LNCaP clone FGC (cell line): ENCODE measurements around the gene NARS2.

Experiments used
- DNase-seq: peaks from one replicate; pipeline ENCODE4 v3.0.0-alpha.2; 2011; ENCODE audit warnings: low read depth
- H3K4me3 ChIP-seq: 2 replicates; pipeline ENCODE4 v1.5.1; 2011; ENCODE audit warnings: mild to moderate bottlenecking, low read depth, low read length, control low read depth
- TF ChIP-seq, protein P1 (sequence below): IDR thresholded peaks from 2 replicates; pipeline ENCODE4 v1.5.1; 2012; ENCODE audit warnings: mild to moderate bottlenecking; ENCODE audit not compliant: control insufficient read depth, insufficient read depth; ENCODE audit errors: extremely low read depth

NARS2 gene

GRCh38 chr11:78542007-78542406, 32.7 kb downstream of the NARS2 start:
- H3K4me3 ChIP-seq, result no peak overlapping the region
- TF ChIP-seq, protein P1, sequence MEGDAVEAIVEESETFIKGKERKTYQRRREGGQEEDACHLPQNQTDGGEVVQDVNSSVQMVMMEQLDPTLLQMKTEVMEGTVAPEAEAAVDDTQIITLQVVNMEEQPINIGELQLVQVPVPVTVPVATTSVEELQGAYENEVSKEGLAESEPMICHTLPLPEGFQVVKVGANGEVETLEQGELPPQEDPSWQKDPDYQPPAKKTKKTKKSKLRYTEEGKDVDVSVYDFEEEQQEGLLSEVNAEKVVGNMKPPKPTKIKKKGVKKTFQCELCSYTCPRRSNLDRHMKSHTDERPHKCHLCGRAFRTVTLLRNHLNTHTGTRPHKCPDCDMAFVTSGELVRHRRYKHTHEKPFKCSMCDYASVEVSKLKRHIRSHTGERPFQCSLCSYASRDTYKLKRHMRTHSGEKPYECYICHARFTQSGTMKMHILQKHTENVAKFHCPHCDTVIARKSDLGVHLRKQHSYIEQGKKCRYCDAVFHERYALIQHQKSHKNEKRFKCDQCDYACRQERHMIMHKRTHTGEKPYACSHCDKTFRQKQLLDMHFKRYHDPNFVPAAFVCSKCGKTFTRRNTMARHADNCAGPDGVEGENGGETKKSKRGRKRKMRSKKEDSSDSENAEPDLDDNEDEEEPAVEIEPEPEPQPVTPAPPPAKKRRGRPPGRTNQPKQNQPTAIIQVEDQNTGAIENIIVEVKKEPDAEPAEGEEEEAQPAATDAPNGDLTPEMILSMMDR, result no peak
- DNase-seq, result no peak

DNA sequence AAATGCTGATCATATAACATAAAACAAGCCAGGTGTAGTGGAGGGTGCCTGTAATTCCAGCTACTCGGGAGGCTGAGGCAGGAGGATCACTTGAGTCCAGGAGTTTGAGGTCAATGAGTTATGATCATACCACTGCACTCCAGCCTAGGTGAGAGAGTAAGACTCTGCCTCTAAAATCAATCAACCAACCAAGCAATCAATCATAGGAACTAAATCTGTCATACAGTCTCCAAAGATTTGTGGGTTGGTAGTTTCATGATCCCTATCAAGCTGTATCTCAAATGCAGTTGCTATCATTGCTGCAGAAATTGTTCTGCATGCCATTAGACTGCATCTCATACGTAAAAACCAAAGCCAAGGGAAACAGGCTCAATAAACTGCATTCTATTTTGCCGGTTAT, 33.1 kb downstream of the NARS2 start:
- TF ChIP-seq, protein P1, result no peak
- no peak overlapping the region for H3K4me3 ChIP-seq
- DNase-seq, result no peak

DNA sequence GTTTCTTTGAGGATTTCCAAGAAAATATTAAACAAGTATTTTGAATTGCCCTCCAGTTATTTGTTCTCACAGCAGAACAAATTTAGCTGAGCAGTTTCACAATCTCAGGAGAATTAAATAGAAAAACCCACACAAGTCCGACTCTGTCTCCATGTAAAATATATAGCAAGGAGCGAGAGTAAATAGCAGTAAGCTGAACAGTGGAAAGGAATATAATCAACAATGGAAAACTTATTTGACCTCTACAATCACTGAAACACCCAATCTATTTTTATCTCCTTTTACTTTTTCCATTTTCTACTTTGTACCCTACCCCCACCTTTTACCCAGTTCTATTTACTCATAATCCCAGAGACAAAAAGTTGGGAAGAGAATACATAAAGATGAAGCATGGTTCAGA, 34.4 kb downstream of the NARS2 start:
- no peak overlapping the region for H3K4me3 ChIP-seq
- TF ChIP-seq, protein P1, result no peak
- no peak for DNase-seq

- no peak for DNase-seq
- H3K4me3 ChIP-seq, result no peak overlapping the region
- TF ChIP-seq, protein P1, result no peak
Measured at GRCh38 chr11:78539506-78539905, 35.2 kb downstream of the NARS2 start.

- no peak for DNase-seq
- TF ChIP-seq, protein P1, result no peak
Measured at GRCh38 chr11:78536933-78537332, 37.7 kb downstream of the NARS2 start.

GRCh38 chr11:78535920-78536319, 38.7 kb downstream of the NARS2 start:
- no peak for DNase-seq
- no peak overlapping the region for H3K4me3 ChIP-seq
- TF ChIP-seq, protein P1, result no peak

More at GRCh38 chr11:78536933-78537332, 37.7 kb downstream of the NARS2 start:
- H3K4me3 ChIP-seq, result no peak overlapping the region

DNA sequence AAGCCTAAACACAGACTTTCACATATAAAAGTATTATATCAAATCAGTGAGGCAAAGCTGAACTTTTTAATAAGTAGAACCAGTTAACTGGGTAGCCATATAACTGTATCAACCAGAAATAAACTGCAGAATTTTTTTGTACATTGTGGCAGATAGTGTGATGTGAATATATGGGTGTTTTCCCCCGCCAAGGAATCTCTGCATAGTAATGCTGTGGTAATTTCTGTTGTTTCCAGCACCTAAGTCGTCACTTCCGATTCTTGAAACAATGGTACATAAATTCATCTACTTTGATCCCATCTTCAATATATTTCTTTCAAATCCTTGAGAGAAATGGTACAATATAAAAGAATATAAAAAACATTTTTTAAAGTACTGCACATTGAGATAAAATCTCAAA, 39.6 kb downstream of the NARS2 start:
- TF ChIP-seq, protein P1, result no peak
- H3K4me3 ChIP-seq, result no peak overlapping the region
- no peak for DNase-seq
